Fibroblast of villous mesenchyme (primary cell): ENCODE data around the gene SLC24A4. TPM values are rescaled to one million over a fixed set of nuclear protein-coding genes. Genes with fewer than 3 reads are reported as not detected.

ENCODE experiments used
- DNase-seq: peaks from one replicate; pipeline ENCODE4 v3.0.0-alpha.2; 2010; ENCODE audit warnings: low read depth
- H3K4me3 ChIP-seq: 2 replicates; pipeline ENCODE4 v1.5.1; 2011; ENCODE audit warnings: low read depth, mild to moderate bottlenecking, low read length
- total RNA-seq: library from RNA; depleted of rRNA; stranded (reverse); fragments of >200 nt; gene quantifications from 2 replicates; pipeline ENCODE4 v1.2.3, GENCODE V29; 2012
- TF ChIP-seq, protein P1 (sequence below): IDR thresholded peaks from 2 replicates; pipeline ENCODE4 v1.5.1; 2012; ENCODE audit warnings: low read depth, mild to moderate bottlenecking, low read length; ENCODE audit not compliant: insufficient read depth

SLC24A4 gene, protein sequence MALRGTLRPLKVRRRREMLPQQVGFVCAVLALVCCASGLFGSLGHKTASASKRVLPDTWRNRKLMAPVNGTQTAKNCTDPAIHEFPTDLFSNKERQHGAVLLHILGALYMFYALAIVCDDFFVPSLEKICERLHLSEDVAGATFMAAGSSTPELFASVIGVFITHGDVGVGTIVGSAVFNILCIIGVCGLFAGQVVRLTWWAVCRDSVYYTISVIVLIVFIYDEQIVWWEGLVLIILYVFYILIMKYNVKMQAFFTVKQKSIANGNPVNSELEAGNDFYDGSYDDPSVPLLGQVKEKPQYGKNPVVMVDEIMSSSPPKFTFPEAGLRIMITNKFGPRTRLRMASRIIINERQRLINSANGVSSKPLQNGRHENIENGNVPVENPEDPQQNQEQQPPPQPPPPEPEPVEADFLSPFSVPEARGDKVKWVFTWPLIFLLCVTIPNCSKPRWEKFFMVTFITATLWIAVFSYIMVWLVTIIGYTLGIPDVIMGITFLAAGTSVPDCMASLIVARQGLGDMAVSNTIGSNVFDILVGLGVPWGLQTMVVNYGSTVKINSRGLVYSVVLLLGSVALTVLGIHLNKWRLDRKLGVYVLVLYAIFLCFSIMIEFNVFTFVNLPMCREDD
- total RNA-seq, result not detected in 2 replicates

GRCh38 chr14:92323011-92323915 is at the start of gene SLC24A4:
TSS of gene SLC24A4 (plus strand) at chr14:92323165. CDS start at chr14:92323831, 666 bp downstream.
- no peak within 1 kb of the TSS for H3K4me3 ChIP-seq
- no peak for DNase-seq
- TF ChIP-seq, protein P1, sequence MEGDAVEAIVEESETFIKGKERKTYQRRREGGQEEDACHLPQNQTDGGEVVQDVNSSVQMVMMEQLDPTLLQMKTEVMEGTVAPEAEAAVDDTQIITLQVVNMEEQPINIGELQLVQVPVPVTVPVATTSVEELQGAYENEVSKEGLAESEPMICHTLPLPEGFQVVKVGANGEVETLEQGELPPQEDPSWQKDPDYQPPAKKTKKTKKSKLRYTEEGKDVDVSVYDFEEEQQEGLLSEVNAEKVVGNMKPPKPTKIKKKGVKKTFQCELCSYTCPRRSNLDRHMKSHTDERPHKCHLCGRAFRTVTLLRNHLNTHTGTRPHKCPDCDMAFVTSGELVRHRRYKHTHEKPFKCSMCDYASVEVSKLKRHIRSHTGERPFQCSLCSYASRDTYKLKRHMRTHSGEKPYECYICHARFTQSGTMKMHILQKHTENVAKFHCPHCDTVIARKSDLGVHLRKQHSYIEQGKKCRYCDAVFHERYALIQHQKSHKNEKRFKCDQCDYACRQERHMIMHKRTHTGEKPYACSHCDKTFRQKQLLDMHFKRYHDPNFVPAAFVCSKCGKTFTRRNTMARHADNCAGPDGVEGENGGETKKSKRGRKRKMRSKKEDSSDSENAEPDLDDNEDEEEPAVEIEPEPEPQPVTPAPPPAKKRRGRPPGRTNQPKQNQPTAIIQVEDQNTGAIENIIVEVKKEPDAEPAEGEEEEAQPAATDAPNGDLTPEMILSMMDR, result no peak

DNA sequence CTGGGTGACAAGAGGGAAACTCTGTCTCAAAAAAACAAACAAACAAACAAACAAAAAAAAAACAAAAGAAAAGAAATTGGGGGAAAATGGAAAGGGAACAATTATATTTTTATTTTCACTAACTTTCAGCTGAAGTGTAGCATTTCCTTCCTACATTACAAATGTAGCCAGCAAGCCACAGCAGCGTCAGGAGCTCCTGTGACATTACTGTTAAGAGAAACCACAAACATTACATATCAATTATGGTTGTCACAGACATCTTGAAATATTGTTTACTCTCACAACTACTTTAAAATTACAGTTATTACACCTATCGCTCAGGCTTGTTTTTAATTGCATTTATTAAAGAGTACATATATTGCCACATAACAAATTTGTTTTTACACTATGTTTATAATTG is 49.8 kb upstream of the SLC24A4 start:
- TF ChIP-seq, protein P1, result no peak
- H3K4me3 ChIP-seq, result no peak overlapping the region
- DNase-seq, result no peak

DNA sequence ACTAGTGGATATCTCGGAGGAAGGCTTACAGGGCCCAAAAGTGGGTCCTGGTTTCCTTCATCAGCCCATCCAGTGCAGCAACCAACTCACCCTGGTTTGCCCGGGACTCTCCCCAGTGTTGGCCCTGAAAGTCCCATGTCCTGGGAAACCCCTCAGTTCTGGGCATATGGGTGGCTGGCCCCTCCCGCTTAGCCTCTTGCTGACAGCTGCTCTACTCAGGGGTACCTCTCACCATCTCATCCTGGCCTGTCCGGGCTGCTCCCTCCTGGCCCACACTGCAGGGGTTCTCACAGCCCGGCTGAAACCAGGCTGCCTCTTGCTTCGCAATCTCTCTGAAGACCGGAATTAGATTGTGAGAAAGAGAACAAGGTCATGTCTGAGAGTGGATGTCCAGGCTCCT is 48.9 kb upstream of the SLC24A4 start:
- DNase-seq, result no peak
- no peak overlapping the region for H3K4me3 ChIP-seq
- TF ChIP-seq, protein P1, result no peak

GRCh38 chr14:92276074-92276473 is 46.9 kb upstream of the SLC24A4 start:
- DNase-seq, result no peak
- H3K4me3 ChIP-seq, result no peak overlapping the region
- TF ChIP-seq, protein P1, result no peak

- DNase-seq, result no peak
- TF ChIP-seq, protein P1, result no peak
Observed at GRCh38 chr14:92277031-92277430, 45.9 kb upstream of the SLC24A4 start.

DNA sequence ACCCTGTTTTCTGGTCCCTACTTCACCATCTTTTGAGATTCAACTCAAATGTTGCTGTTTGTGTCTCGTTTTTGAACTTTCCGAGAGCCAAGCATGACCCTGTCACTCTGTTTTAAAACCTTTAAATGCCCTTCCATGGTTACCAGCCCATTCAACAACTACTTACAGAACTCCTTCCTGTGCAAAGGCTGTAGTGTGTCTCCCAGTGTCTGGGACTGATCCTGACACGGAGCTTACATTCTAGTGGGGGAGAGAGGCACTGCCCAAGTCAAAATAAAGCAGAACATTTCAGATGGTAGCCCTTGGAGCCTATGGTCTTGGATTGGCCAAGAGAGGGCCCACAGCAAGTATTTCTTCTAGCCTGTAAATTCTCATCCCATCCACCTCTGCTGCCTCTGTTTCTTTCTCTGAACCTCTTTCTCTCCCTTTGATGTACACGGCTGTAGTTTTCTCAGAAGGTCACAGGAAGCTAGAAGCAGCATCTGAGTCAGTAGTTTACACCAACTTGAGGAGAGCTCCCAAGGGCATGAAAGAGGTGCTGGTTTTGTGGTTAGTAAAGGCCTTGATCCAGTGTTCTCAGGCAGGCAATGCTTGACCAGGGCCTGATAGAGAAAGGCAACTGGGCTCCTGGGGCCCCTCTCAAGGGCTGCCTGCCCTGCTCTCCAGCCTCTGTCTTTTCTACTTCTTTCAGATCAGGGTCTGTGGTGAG is 42.3 kb upstream of the SLC24A4 start:
- DNase-seq, result no peak
- no peak overlapping the region for H3K4me3 ChIP-seq
- TF ChIP-seq, protein P1, result no peak

More at GRCh38 chr14:92277031-92277430, 45.9 kb upstream of the SLC24A4 start:
- H3K4me3 ChIP-seq, result no peak overlapping the region
